Measurements from ENCODE around the gene GAGE12G. TPM values are rescaled to one million over a fixed set of nuclear protein-coding genes. Genes with fewer than 3 reads are reported as not detected.
"Not testable (repeated sequence)": the region's sequence is repeated elsewhere in the genome, so short reads cannot be mapped to it uniquely, and the experiment has no call there.

Gene GAGE12G
- not detected in 2 replicates for total RNA-seq (2014; rRNA removed; shearing (Covaris generic))

GRCh38 chrX:49570100-49570499, at the start of gene GAGE12G:
GAGE12G (plus strand) TSS chrX:49570400; CDS start chrX:49571555, 1,155 bp downstream.
- DNase-seq (ENCODE audit: low read depth): not testable (repeated sequence)

GRCh38 chrX:49531877-49532276, 38.3 kb upstream of the GAGE12G start, which contains the start of gene GAGE12C:
GAGE12C (plus strand) TSS chrX:49532177; CDS start chrX:49533332, 1,155 bp downstream.
- DNase-seq (ENCODE audit: low read depth): not testable (repeated sequence)

- not testable (repeated sequence) for DNase-seq (ENCODE audit: low read depth)
Observed at GRCh38 chrX:49541433-49541832, 28.8 kb upstream of the GAGE12G start, which contains the start of gene GAGE12D. GAGE12D (plus strand) TSS chrX:49541733; CDS start chrX:49542888, 1,155 bp downstream.

GRCh38 chrX:49550989-49551388, 19.2 kb upstream of the GAGE12G start, which contains the start of gene GAGE12E:
GAGE12E (plus strand) TSS chrX:49551289; CDS start chrX:49552444, 1,155 bp downstream.
- not testable (repeated sequence) for DNase-seq (ENCODE audit: low read depth)

- DNase-seq (ENCODE audit: low read depth): not testable (repeated sequence)
Observed at GRCh38 chrX:49560542-49560941, 9.7 kb upstream of the GAGE12G start, which contains the start of gene GAGE12F. GAGE12F (plus strand) TSS chrX:49560842; CDS start chrX:49561997, 1,155 bp downstream.

GRCh38 chrX:49568728-49569127, 1.5 kb upstream of the GAGE12G start:
- not testable (repeated sequence) for DNase-seq (ENCODE audit: low read depth)

GRCh38 chrX:49569152-49569551, 1.0 kb upstream of the GAGE12G start:
- not testable (repeated sequence) for DNase-seq (ENCODE audit: low read depth)

- DNase-seq (ENCODE audit: low read depth): not testable (repeated sequence)
Observed at GRCh38 chrX:49579649-49580048, 9.4 kb downstream of the GAGE12G start, which contains the start of gene GAGE12H. GAGE12H (plus strand) TSS chrX:49579949; CDS start chrX:49581104, 1,155 bp downstream.

- DNase-seq (ENCODE audit: low read depth): not testable (repeated sequence)
Observed at GRCh38 chrX:49589196-49589595, 19.0 kb downstream of the GAGE12G start, which contains the start of gene GAGE2A. GAGE2A (plus strand) TSS chrX:49589496; CDS start chrX:49590651, 1,155 bp downstream.

GRCh38 chrX:49589769-49590478, 19.7 kb downstream of the GAGE12G start:
- DNase-seq (ENCODE audit: low read depth): not testable (repeated sequence)

- DNase-seq (ENCODE audit: low read depth): not testable (repeated sequence)
Observed at GRCh38 chrX:49590488-49590887, 20.3 kb downstream of the GAGE12G start.

- not testable (repeated sequence) for DNase-seq (ENCODE audit: low read depth)
Observed at GRCh38 chrX:49598720-49599119, 28.5 kb downstream of the GAGE12G start, which contains the start of gene GAGE1. GAGE1 (plus strand) TSS chrX:49599020; CDS start chrX:49600175, 1,155 bp downstream.

- DNase-seq (ENCODE audit: low read depth): no peak
Observed at GRCh38 chrX:49610718-49611310, 40.6 kb downstream of the GAGE12G start.

GRCh38 chrX:49618574-49618973, 48.4 kb downstream of the GAGE12G start:
- no peak for DNase-seq (ENCODE audit: low read depth)

Other genes starting within 250 kb of the GAGE12G start
- not detected in 2 replicates for gene GAGE12J, start 248.4 kb upstream of the GAGE12G start, total RNA-seq (2014; rRNA removed; shearing (Covaris generic))
- not detected in 2 replicates for gene GAGE13, start 238.8 kb upstream of the GAGE12G start, total RNA-seq (2014; rRNA removed; shearing (Covaris generic))
- gene GAGE12C, start 38.2 kb upstream of the GAGE12G start, total RNA-seq (2014; rRNA removed; shearing (Covaris generic)): not detected in 2 replicates
- not detected in 2 replicates for gene GAGE12D, start 28.7 kb upstream of the GAGE12G start, total RNA-seq (2014; rRNA removed; shearing (Covaris generic))
- not detected in 2 replicates for gene GAGE12E, start 19.1 kb upstream of the GAGE12G start, total RNA-seq (2014; rRNA removed; shearing (Covaris generic))
- gene GAGE12F, start 9.6 kb upstream of the GAGE12G start, total RNA-seq (2014; rRNA removed; shearing (Covaris generic)): not detected in 2 replicates
- not detected in 2 replicates for gene GAGE12H, start 9.5 kb downstream of the GAGE12G start, total RNA-seq (2014; rRNA removed; shearing (Covaris generic))
- gene GAGE2A, start 19.1 kb downstream of the GAGE12G start, total RNA-seq (2014; rRNA removed; shearing (Covaris generic)): not detected in 2 replicates
- not detected in 2 replicates for gene GAGE1, start 28.6 kb downstream of the GAGE12G start, total RNA-seq (2014; rRNA removed; shearing (Covaris generic))
- 1.1 and 1.6 TPM in 2 replicates for gene PAGE1, start 125.6 kb downstream of the GAGE12G start, total RNA-seq (2014; rRNA removed; shearing (Covaris generic))